Measurements from ENCODE around the gene LHX6.

The LHX6 gene

DNA sequence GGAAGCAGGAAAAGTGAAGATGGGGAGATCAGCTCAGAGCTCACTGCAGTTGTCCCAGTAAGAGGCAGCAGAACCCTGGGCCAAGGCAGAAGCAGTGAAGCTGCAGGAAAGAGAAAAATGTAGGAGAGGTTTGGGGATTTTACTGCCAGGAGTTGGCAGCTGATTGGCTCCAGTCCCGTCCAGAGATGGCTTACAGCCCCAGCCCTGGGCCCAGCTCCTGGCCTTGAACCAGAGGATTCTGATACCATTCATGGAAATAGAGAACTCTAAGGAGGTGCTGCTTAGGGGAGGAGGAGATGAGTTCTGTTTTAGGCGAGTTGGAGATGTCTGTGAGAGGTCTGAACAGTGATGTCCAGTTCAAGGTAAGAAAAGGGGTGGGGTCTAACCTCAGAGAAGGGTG is 64.5 kb downstream of the LHX6 start:
- Histone ChIP-seq H3K9ac (ENCODE audit: low read length) (no peak overlapping the region), H3K79me2 (ENCODE audit: low read length) (peaks cover 3% of the 10 kb centered on the region), H3F3A (ENCODE audit: insufficient read depth, low read length) (no peaks in the 10 kb centered on the region), H2AFZ (ENCODE audit: low read length) (no peak overlapping the region), H3K9me2 (replicated peaks; ENCODE audit: insufficient read depth, low read length) (no peaks in the 10 kb centered on the region), H3K4me1 (ENCODE audit: low read length) (no peaks in the 10 kb centered on the region), H3K9me3 (replicated peaks; ENCODE audit: insufficient read depth, low read length) (no peaks in the 10 kb centered on the region), H4K20me1 (ENCODE audit: insufficient read depth, low read length) (no peaks in the 10 kb centered on the region), H3K4me2 (ENCODE audit: low read depth, low read length) (no peak overlapping the region), H3K4me3 (ENCODE audit: low read length) (no peak overlapping the region), H3K36me3 (replicated peaks; ENCODE audit: insufficient read depth, low read length) (no peaks in the 10 kb centered on the region), H3K27me3 (replicated peaks; ENCODE audit: insufficient read depth, low read length) (0 out of 2 replicates have a peak, but pooled peaks cover 9% of the 10 kb centered on the region), H3K27ac (ENCODE audit: low read length) (no peak overlapping the region)
- TF ChIP-seq CTCF (IDR thresholded peaks at IDR 0.05; ENCODE audit: low read length), result no peak
- no peak for TF ChIP-seq EZH2 (optimal IDR thresholded peaks at IDR 0.05; ENCODE audit: low read depth, low read length)
- TF ChIP-seq EZH2phosphoT487 (IDR thresholded peaks at IDR 0.05; ENCODE audit: low read length), result no peak
- no peak for DNase-seq

DNA sequence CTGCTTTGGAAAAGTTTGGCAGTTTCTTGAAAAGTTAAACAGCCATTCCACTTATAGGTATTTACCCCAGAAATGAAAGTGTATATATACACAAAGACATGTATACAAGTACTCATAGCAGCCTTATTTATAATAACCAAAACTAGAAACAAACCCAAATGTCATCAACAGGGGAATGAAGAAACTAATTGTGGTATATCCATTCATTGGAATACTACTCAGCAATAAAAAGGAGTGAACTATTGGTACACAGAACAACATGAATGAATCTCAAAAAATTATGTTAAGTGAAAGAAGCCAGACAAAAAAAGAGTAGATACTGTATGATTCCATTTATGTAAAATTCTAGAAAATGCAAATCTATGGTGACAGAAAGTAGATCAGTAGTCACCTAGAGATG is 66.3 kb downstream of the LHX6 start:
- Histone ChIP-seq H3K9me3 (replicated peaks; ENCODE audit: insufficient read depth, low read length) (no peaks in the 10 kb centered on the region), H3K27me3 (replicated peaks; ENCODE audit: insufficient read depth, low read length) (0 out of 2 replicates have a peak, but pooled peaks cover 9% of the 10 kb centered on the region), H3K79me2 (ENCODE audit: low read length) (peaks cover 20% of the 10 kb centered on the region), H3K4me1 (ENCODE audit: low read length) (no peaks in the 10 kb centered on the region), H2AFZ (ENCODE audit: low read length) (no peak overlapping the region), H3K9me2 (replicated peaks; ENCODE audit: insufficient read depth, low read length) (no peaks in the 10 kb centered on the region), H3K4me3 (ENCODE audit: low read length) (no peak overlapping the region), H3F3A (ENCODE audit: insufficient read depth, low read length) (no peaks in the 10 kb centered on the region), H3K4me2 (ENCODE audit: low read depth, low read length) (no peak overlapping the region), H4K20me1 (ENCODE audit: insufficient read depth, low read length) (no peaks in the 10 kb centered on the region), H3K36me3 (replicated peaks; ENCODE audit: insufficient read depth, low read length) (no peaks in the 10 kb centered on the region), H3K27ac (ENCODE audit: low read length) (no peak overlapping the region), H3K9ac (ENCODE audit: low read length) (no peak overlapping the region)
- no peak for DNase-seq
- no peak for TF ChIP-seq EZH2phosphoT487 (IDR thresholded peaks at IDR 0.05; ENCODE audit: low read length)
- no peak for TF ChIP-seq EZH2 (optimal IDR thresholded peaks at IDR 0.05; ENCODE audit: low read depth, low read length)
- no peak for TF ChIP-seq CTCF (IDR thresholded peaks at IDR 0.05; ENCODE audit: low read length)

GRCh38 chr9:122159925-122160246 is 68.9 kb downstream of the LHX6 start:
- Histone ChIP-seq H3K9me3 (replicated peaks; ENCODE audit: insufficient read depth, low read length) (no peaks in the 10 kb centered on the region), H3K27me3 (replicated peaks; ENCODE audit: insufficient read depth, low read length) (0 out of 2 replicates have a peak, but pooled peaks cover 6% of the 10 kb centered on the region), H3K36me3 (replicated peaks; ENCODE audit: insufficient read depth, low read length) (no peaks in the 10 kb centered on the region), H3K4me3 (ENCODE audit: low read length) (peak overlapping the region; percentile 80), H3K79me2 (ENCODE audit: low read length) (peaks cover 42% of the 10 kb centered on the region), H3K9ac (ENCODE audit: low read length) (peak overlapping the region; percentile 4; the same call in 1 of the 2 replicates), H3F3A (ENCODE audit: insufficient read depth, low read length) (no peaks in the 10 kb centered on the region), H3K9me2 (replicated peaks; ENCODE audit: insufficient read depth, low read length) (no peaks in the 10 kb centered on the region), H3K4me2 (ENCODE audit: low read depth, low read length) (peak overlapping the region; percentile 57), H4K20me1 (ENCODE audit: insufficient read depth, low read length) (0 out of 2 replicates have a peak, but pooled peaks cover 8% of the 10 kb centered on the region), H3K27ac (ENCODE audit: low read length) (no peak overlapping the region), H3K4me1 (ENCODE audit: low read length) (no peaks in the 10 kb centered on the region), H2AFZ (ENCODE audit: low read length) (peak overlapping the region; percentile 68)
- no peak for DNase-seq
- TF ChIP-seq EZH2 (optimal IDR thresholded peaks at IDR 0.05; ENCODE audit: low read depth, low read length) (no peak), EZH2phosphoT487 (IDR thresholded peaks at IDR 0.05; ENCODE audit: low read length) (no peak), CTCF (IDR thresholded peaks at IDR 0.05; ENCODE audit: low read length) (no peak)

Measured in MM.1S (cell line).